Tibial nerve (tissue), 3 donors: ENCODE measurements around the gene NBPF14.
"Not testable (repeated sequence)": the region's sequence is repeated elsewhere in the genome, so short reads cannot be mapped to it uniquely, and the experiment has no call there.

ENCODE experiments used
- EP300 ChIP-seq, 2 donors: sonication (generic); formaldehyde crosslinking; IDR thresholded peaks; one replicate each; pipeline ENCODE4 v1.6.1; 2017; ENCODE audit warnings: antibody characterized with exemption in 2 of 2, mild to moderate bottlenecking in 1 of 2
- POLR2A ChIP-seq, 2 donors: fragments of 450-650 bp; IDR thresholded peaks; one replicate each; pipeline ENCODE4 v1.6.1; 2017; ENCODE audit warnings: antibody characterized with exemption in 2 of 2, mild to moderate bottlenecking in 2 of 2, moderate library complexity in 2 of 2

- TF ChIP-seq EP300, POLR2A (IDR thresholded peaks at IDR 0.05): not testable (repeated sequence)
These were observed 4.7 kb downstream of the NBPF14 start for GRCh38 chr1:148591098-148591497.
